B cell (primary cell): Measurements from ENCODE around the gene TRIM29. TPM values are rescaled to one million over a fixed set of nuclear protein-coding genes. Genes with fewer than 3 reads are reported as not detected.

ENCODE experiments used
- polyA plus RNA-seq: library from polyadenylated mRNA; depleted of rRNA; stranded (reverse); fragments of >200 nt; gene quantifications from 2 replicates; pipeline ENCODE4 v1.2.3, GENCODE V29; 2012
- total RNA-seq, 2 donors: library from RNA; stranded (reverse); fragments of 120-200 nt in 1 of 2; gene quantifications; 1 replicate in 1 of 2; 2 replicates in 1 of 2; pipeline versions ENCODE4 v1.2.3 to v1.2.4, GENCODE V29; 2013 to 2022

Gene TRIM29
- total and polyA plus RNA-seq, 2 donors (not counting 1 experiment from before 2014, with no cell fraction given) = not detected

Other genes starting within 250 kb of the TRIM29 start
- 0.92 and 1.3 TPM in 2 replicates for gene OAF, start 72.9 kb upstream of the TRIM29 start, total RNA-seq
- gene OAF, start 72.9 kb upstream of the TRIM29 start, polyA plus RNA-seq = 1.9 and 2.8 TPM in 2 replicates
- gene POU2F3, start 102.0 kb upstream of the TRIM29 start, total RNA-seq = not detected in 2 replicates
- gene POU2F3, start 102.0 kb upstream of the TRIM29 start, polyA plus RNA-seq = not detected in 2 replicates
- gene TLCD5, start 187.2 kb upstream of the TRIM29 start, total RNA-seq = 0.17 TPM in 1 of 2 replicates, not detected in the other
- gene TLCD5, start 187.2 kb upstream of the TRIM29 start, polyA plus RNA-seq = 0.03 TPM in 1 of 2 replicates, not detected in the other
- 21.6 and 23.8 TPM in 2 replicates for gene ARHGEF12, start 198.3 kb upstream of the TRIM29 start, total RNA-seq
- gene ARHGEF12, start 198.3 kb upstream of the TRIM29 start, polyA plus RNA-seq = 2.0 and 2.3 TPM in 2 replicates